ENCODE data around the gene RAB2B. TPM values are rescaled to one million over a fixed set of nuclear protein-coding genes. Genes with fewer than 3 reads are reported as not detected.
A peak's percentile ranks its signal among the peaks of the same experiment; 100 is the strongest.
"Not testable (repeated sequence)": the region's sequence is repeated elsewhere in the genome, so short reads cannot be mapped to it uniquely, and the experiment has no call there.

RAB2B gene
- total RNA-seq, 1 donor from 2014 or later, result 54.2 TPM

- TF ChIP-seq CTCF (IDR thresholded peaks at IDR 0.05) (no peak), EZH2phosphoT487 (IDR thresholded peaks at IDR 0.05) (no peak), EZH2 (IDR thresholded peaks at IDR 0.05) (no peak)
- Histone ChIP-seq H3K9me3 (ENCODE audit: low read depth) (no peaks in the 10 kb centered on the region), H3K27ac (no peak overlapping the region), H4K20me1 (ENCODE audit: low read depth) (peaks cover 37% of the 10 kb centered on the region), H3K4me2 (no peak overlapping the region), H3K9ac (no peak overlapping the region), H3K79me2 (ENCODE audit: low read depth) (peaks cover 100% of the 10 kb centered on the region), H3K4me1 (peaks cover 13% of the 10 kb centered on the region), H3K4me3 (no peak overlapping the region), H3K27me3 (no peaks in the 10 kb centered on the region), H3F3A (ENCODE audit: low read depth) (peaks cover under 1% of the 10 kb centered on the region), H2AFZ (replicated peaks) (no peak overlapping the region), H3K36me3 (peaks cover 7% of the 10 kb centered on the region)
- DNase-seq (ENCODE audit: low spot score), result no peak
- no peak overlapping the region for H3K27ac Mint-ChIP-seq
- peaks cover 3% of the 10 kb centered on the region for H3K27me3 Mint-ChIP-seq (ENCODE audit: insufficient read depth, low read depth)
- no peaks in the 10 kb centered on the region for H3K9me3 Mint-ChIP-seq
- peaks cover 13% of the 10 kb centered on the region for H3K4me1 Mint-ChIP-seq
- H3K4me3 Mint-ChIP-seq, result no peak overlapping the region
- peaks cover 20% of the 10 kb centered on the region for H3K36me3 Mint-ChIP-seq
Observed at GRCh38 chr14:21449899-21450216, 26.9 kb downstream of the RAB2B start.

- not testable (repeated sequence) for H3K27ac Mint-ChIP-seq; H3K4me1 ChIP-seq; H3K4me2 ChIP-seq; H3K4me3 Mint-ChIP-seq; H3K4me3 ChIP-seq; DNase-seq (ENCODE audit: low spot score); H3K9ac ChIP-seq; H3K36me3 ChIP-seq; H3K9me3 Mint-ChIP-seq; H3K27me3 ChIP-seq; H3K9me3 ChIP-seq (ENCODE audit: low read depth); H3K36me3 Mint-ChIP-seq; H3K4me1 Mint-ChIP-seq; H2AFZ ChIP-seq (replicated peaks); H3K27ac ChIP-seq; H3K27me3 Mint-ChIP-seq (ENCODE audit: insufficient read depth, low read depth)
- Histone ChIP-seq H3F3A (ENCODE audit: low read depth) (peaks cover 28% of the 10 kb centered on the region), H3K79me2 (ENCODE audit: low read depth) (peaks cover 100% of the 10 kb centered on the region), H4K20me1 (ENCODE audit: low read depth) (peaks cover 27% of the 10 kb centered on the region)
Observed at GRCh38 chr14:21442657-21443056, 34.1 kb downstream of the RAB2B start.

- no peak overlapping the region for H3K4me2 ChIP-seq
- no peak for TF ChIP-seq EZH2 (IDR thresholded peaks at IDR 0.05)
- TF ChIP-seq CTCF (IDR thresholded peaks at IDR 0.05), result no peak
- TF ChIP-seq EZH2phosphoT487 (IDR thresholded peaks at IDR 0.05), result no peak
Observed at GRCh38 chr14:21440859-21441258, 35.9 kb downstream of the RAB2B start.

GRCh38 chr14:21437063-21437901 is 39.5 kb downstream of the RAB2B start:
- Histone ChIP-seq H3K4me2 (peak overlapping the region; percentile 98), H3K4me1 (peaks cover 20% of the 10 kb centered on the region), H3K27ac (peak overlapping the region; percentile 90), H3K79me2 (ENCODE audit: low read depth) (peaks cover 97% of the 10 kb centered on the region), H3F3A (ENCODE audit: low read depth) (peaks cover 32% of the 10 kb centered on the region), H3K36me3 (no peaks in the 10 kb centered on the region), H3K9me3 (ENCODE audit: low read depth) (no peaks in the 10 kb centered on the region), H3K4me3 (peak overlapping the region; percentile 67), H2AFZ (replicated peaks) (peak overlapping the region; percentile 46), H3K9ac (peak overlapping the region; percentile 71), H3K27me3 (no peaks in the 10 kb centered on the region), H4K20me1 (ENCODE audit: low read depth) (peaks cover 44% of the 10 kb centered on the region)
- H3K4me3 Mint-ChIP-seq, result peak overlapping the region; percentile 91
- peak overlapping the region; percentile 95 for H3K27ac Mint-ChIP-seq
- no peaks in the 10 kb centered on the region for H3K9me3 Mint-ChIP-seq
- peaks cover 3% of the 10 kb centered on the region for H3K27me3 Mint-ChIP-seq (ENCODE audit: insufficient read depth, low read depth)
- peak; percentile 100 for DNase-seq (ENCODE audit: low spot score)
- peaks cover 13% of the 10 kb centered on the region for H3K36me3 Mint-ChIP-seq
- H3K4me1 Mint-ChIP-seq, result peaks cover 17% of the 10 kb centered on the region
- TF ChIP-seq EZH2 (IDR thresholded peaks at IDR 0.05) (no peak), CTCF (IDR thresholded peaks at IDR 0.05) (no peak), EZH2phosphoT487 (IDR thresholded peaks at IDR 0.05) (no peak)

More at GRCh38 chr14:21440859-21441258, 35.9 kb downstream of the RAB2B start:
- Histone ChIP-seq H3K79me2 (ENCODE audit: low read depth) (peaks cover 97% of the 10 kb centered on the region), H3K27ac (no peak overlapping the region), H2AFZ (replicated peaks) (no peak overlapping the region), H3K9me3 (ENCODE audit: low read depth) (no peaks in the 10 kb centered on the region), H3K4me1 (peaks cover 14% of the 10 kb centered on the region), H3K4me3 (no peak overlapping the region), H4K20me1 (ENCODE audit: low read depth) (peaks cover 23% of the 10 kb centered on the region), H3F3A (ENCODE audit: low read depth) (peaks cover 32% of the 10 kb centered on the region), H3K36me3 (no peaks in the 10 kb centered on the region), H3K9ac (no peak overlapping the region), H3K27me3 (no peaks in the 10 kb centered on the region)
- DNase-seq (ENCODE audit: low spot score), result no peak
- Mint-ChIP-seq H3K36me3 (peaks cover 3% of the 10 kb centered on the region), H3K27ac (no peak overlapping the region), H3K9me3 (no peaks in the 10 kb centered on the region), H3K4me1 (peaks cover 12% of the 10 kb centered on the region), H3K27me3 (ENCODE audit: insufficient read depth, low read depth) (peaks cover 3% of the 10 kb centered on the region), H3K4me3 (no peak overlapping the region)

Measured in neural progenitor cell (in vitro differentiated cells).